Body of pancreas (tissue), 4 donors: ENCODE results near the gene TMEM158.

Experiments
- CTCF ChIP-seq, 7 experiments: fragments of 450-650 bp in 4 of 7; fragments of 200-600 bp in 3 of 7; sonication (generic) in 3 of 7; IDR thresholded peaks; one replicate each; pipeline ENCODE4 v1.5.1; 2016 to 2019; ENCODE audit warnings: antibody characterized with exemption in 7 of 7
- POLR2A ChIP-seq, 3 donors: fragments of 450-650 bp; IDR thresholded peaks; one replicate each; pipeline ENCODE4 v1.6.1; 2016; ENCODE audit warnings: antibody characterized with exemption in 3 of 3, mild to moderate bottlenecking in 2 of 3

- TF ChIP-seq CTCF (IDR thresholded peaks at IDR 0.05) (no peak), POLR2A (IDR thresholded peaks at IDR 0.05) (no peak)
These were observed 46.9 kb upstream of the TMEM158 start for GRCh38 chr3:45272828-45273470.
